NCI-H226 (cell line): Measurements from ENCODE around the gene HOXB8.

ENCODE experiments used
- DNase-seq: peaks from one replicate; pipeline ENCODE4 v3.0.0-alpha.2; 2015

Gene HOXB8

GRCh38 chr17:48637323-48638260, 22.5 kb upstream of the HOXB8 start:
- peak; percentile 71 for DNase-seq

DNA sequence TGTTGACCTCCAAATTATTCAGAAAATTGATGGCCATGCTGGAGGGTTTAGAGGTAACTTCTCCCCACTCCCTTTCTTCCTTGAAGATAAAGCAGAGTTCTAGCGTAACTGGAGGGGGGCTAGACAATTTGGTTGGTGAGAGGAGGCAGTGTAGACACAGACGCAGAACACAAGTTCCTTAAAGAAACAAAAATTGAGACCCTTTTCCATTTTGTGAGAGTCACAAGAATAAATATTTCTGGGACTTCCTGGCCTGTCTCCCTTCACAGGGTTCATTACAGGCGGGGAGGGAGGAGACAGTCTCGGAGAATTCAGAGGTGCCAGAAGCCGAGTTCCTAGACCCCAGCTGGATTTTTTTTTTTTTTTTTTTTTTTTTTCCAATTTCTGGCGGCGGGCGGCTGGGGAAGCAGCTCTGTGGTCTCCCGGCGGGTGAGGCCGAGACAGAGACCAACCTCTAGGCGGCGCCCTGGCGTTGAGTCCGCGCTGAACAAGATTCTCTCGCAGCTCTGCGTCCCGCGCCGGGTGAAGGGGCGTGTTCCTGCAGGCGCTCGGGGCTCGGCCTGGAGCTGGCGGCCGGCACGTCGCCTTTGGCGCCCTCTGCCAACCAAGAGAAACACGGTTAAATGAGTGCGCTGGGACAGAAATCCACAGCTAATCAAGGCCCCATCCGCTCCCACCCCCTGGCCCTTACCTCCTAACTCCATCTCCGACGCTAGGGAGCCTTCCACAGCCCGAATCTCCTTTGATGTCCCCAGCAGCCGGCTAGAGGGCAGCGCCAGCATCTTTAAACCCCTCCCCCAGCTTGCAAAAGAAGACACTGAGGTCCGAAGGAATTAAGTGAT, 21.3 kb upstream of the HOXB8 start:
- DNase-seq = peak; percentile 44

- DNase-seq = no peak
These were observed 19.6 kb upstream of the HOXB8 start for GRCh38 chr17:48634493-48635208.

DNA sequence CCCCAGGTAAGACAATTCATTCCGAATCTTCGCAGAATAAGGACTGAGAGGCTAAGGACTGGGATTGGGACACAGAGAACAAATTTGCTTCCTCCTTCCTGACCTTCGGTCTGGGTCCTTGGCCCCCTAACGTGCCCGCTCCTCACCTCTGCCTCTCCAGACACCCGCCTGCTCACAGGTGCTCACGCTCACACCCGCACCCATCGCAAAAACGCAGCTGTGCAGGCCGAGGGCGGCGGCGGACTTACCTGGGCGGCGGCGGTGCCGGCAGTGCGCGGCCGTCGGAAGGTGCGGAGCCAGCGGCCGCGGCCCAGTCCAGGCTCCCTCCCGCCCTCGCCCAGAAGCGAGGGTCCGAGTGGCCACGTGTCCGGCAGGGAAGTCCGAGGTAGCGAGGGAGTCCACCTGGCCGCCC, 18.2 kb upstream of the HOXB8 start:
- DNase-seq = no peak

- no peak for DNase-seq
These were observed 17.6 kb upstream of the HOXB8 start for GRCh38 chr17:48632579-48633265.

DNA sequence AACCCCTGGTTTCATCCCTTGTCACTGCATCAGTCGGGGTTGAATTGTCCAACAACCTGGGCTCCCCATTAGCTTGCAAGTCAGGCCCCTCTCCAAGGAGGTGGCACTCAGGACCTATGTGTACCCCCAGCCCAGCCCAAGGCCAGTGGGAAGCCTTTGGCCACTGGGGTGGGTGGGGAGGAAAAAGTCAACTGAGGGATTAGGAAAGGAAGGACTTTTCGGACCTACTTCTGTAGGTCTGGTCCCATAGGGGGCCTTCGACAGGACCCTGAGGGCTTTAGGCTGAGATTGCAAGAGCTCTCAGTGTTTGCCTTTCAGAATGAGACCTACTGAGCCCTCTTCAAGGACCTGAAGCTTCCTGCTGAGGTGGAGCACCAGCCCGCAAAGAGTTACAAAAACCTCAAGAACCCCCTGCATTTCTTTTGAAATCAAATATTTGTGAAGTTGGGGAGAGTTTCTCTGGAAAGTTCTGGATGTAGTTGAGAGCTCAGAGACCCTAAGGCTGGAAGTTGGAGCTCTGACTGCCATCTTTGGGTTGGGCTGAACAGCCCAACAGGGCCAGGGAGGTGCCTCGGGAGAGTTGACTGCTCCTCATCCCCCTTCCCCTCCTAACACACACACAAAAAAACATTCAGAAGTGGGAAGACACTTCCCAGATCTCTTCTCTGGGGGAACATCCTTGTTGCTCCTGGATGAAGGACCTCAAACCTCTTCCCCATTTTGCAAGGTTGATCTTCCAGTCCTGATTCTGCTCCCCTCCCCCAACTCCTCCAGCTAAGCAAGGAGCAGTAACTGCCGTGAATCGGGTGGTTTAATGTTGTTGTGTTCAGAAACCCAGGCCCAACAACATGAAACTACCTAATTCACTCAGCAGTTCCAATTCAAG, 16.8 kb upstream of the HOXB8 start:
- no peak for DNase-seq

DNA sequence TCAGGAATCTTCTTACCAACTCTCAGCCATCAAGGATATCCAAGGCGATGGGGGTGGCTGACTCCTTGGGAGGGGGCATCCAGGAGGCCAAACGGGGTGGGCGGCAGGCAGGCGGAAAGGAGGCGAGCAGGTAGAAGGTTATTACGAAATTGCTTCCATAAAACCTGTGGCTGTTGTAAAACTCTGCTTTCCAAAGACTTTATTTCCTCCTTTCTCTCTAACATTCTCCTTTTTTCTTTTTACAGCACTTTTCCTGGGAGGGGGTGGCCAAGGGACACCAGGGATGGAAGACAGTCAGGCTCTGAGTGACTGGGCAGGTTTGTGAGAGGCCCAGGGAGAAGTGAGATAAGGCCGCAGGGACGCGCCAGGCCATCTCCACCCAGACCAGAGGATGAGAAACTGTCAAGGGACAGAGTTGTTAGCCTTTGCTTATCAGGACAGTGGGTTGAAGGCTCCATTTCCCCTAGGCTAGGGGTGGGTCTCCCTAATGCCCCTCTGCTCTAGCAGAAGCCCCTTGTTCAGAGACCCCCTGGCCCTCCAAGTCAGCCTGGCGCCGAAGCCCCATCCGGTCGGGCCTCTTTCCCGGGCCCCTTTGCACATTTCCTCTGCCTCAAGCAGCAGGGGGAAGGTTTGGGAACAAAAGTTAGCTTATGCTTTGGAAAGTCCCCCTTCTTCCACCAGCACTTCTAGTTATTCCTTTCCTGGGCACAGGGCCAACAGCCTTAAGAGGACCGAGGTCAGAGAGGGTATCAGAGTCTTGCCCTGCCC, 16.0 kb upstream of the HOXB8 start:
- no peak for DNase-seq

DNA sequence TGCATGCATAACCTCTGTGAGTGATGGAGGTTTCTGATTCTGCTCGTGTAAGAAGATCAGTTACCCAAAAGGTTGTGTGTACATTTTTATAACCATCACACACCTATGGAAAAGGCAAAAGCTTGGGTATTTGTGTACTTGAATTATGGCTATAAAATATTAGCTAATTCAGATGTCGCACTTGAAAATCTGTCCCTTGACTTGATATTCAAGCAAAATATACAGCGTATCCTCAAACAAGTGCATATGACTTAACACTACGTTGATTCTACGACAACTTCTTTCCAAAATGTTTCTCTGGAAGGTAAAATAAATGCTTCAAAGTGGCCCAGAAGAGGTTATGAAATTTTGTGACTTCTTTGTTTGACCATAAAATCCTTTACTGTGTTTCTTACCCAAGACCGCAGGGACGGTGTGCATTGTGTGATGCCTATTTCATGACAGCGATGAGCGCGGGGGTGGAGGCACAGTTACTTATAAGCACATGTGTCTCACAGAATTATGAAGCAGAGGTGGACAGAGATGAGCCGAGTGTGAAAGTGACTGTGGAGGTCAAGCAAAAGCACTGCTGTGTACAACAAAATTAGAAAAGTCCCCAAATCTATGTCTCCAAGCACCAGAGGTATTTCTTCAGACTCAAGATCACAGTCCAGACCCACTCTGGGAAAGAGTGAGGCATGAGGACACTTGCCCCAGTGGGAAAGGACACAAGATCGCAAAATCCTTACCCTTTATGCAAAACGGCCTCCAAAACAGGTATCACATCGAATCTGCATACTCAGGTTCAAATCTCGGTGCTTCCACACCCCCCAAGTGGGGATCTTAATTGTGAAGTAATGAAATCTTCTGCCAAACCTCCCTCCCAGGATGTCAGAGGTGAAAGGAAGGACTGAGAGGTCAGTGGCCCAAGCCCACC, 15.2 kb upstream of the HOXB8 start:
- DNase-seq = no peak

- DNase-seq = no peak
These were observed 14.3 kb upstream of the HOXB8 start for GRCh38 chr17:48629411-48629759.

DNA sequence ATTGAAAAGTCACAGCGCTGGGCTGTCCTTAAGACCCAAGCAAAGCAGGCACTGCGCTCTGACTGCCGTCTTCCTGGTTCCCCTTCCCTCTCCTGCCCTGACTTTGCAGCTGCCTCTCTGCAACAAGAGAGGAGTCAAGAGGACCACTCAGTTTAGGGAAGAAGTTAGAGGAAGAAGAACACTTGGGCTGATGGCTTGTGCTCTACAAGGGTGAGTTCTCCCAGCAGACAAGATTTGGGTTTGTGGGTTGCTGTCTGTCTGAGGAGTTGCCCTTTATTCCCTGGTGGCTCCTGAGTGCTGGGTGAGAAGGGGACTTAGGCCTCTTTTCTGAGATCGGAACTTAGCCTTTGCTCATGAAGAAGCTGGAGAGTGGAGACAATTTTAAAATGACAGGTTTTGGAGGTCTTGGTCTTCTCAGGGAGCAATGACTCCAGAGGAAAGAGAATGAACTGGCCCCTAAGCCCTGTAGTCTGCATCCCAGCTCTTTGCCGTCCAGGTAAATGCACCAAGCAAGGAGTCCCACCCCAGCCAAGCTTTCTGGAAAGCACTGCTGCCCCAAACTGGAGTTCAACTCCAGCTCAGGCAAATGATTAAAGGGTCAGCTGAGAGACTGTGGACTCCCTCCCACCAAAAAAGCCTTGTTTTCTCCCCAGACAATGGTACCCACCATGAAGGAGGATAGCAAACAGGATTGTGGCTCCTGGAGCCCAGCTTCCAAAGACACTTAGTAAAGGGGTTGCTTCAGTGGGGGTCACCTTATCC, 13.7 kb upstream of the HOXB8 start:
- DNase-seq = no peak

GRCh38 chr17:48627623-48628521, 12.8 kb upstream of the HOXB8 start:
- DNase-seq = no peak

- DNase-seq = no peak
These were observed 12.1 kb upstream of the HOXB8 start for GRCh38 chr17:48627118-48627597.

DNA sequence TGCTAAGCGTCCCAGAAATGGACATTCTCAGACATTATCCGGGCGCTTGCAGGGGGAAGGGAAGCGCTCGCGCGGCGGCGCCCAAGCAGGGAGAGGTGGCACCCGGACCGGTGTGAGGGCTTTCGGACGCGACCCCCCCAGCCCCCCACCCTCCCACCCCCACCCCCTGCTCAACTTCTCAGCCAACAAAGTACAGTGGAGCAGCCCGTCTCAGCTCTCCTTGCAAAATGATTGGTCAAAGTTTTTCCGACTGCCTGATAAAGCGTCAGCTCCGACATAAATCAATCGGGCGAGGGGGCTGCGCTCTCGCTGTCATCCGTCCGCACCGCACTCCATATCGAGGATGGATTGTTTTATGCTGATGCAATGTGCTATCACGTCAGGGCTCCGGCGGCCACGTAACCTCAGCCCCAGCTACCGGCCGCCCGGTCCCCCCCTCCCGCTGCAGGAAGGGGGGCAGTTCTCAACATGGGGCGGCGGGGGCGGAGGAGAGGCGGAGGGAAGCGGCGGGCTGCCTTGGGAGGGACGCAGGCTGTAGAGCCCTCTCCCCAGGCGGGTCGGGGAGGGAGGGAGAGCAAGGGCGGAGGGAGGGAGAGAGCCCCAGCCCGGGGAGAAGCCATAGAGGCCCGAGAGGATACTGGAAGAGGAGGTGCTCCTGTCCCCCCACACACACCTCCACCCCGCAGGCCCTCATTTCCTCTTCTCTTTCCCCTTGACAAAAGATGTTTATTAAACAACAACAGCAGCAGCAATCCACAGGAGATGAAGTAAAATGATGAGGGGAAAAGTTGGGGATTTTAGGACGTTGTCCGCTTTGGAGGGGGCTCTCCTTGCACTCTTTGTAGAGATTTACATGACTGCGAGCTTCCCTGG, 11.4 kb upstream of the HOXB8 start, which contains the start of gene HOXB9:
TSS of gene HOXB9 (minus strand) at position 114 of the 873 bp plus-strand sequence. CDS start at position 25, 89 bp downstream.
- DNase-seq = peak; percentile 92

DNA sequence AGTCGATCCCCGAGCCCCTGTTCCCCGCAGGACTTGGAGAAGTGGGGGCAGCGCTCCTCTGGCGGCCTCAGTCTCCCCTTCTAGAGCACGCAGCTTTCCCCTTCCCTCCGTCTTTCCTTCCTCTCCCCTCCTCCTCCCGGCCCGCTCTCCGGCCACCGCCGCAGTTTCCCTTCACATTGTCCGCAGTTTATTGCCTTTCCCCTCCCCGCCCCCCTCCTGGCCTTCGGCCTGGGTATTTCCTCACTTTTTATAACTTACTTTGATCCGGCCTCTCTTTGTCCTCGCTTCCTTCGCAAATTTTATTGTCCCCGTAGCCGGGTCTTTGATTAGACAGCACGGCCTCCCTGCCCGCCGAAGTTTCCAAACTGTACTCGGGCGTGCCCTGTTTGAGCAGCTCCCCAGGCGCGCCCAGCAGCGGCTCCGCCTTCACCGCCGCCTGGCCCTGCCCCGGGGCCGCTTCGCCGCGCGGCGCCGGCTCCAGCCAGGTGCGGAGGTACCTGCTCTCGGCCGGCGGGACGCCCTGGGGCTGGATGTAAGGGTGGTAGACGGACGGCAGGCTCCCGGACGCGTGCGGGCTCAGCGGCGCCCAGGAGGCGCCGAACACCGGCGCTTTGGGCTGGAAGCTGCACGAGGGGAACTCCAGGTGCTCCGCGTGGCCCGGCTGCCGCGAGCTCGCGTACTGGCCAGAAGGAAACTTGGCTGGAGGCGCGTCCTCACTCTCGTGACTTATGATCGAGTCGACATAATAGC, 10.6 kb upstream of the HOXB8 start:
- DNase-seq = peak; percentile 52
